B cell (primary cell): ENCODE data around the gene TEC.

Experiments
- EZH2 ChIP-seq: IDR thresholded peaks from 2 replicates; pipeline ENCODE4 v1.6.1; 2012; ENCODE audit warnings: borderline replicate concordance, low read depth, mild to moderate bottlenecking, moderate library complexity, low read length; ENCODE audit not compliant: insufficient read depth, poor library complexity, severe bottlenecking
- TF ChIP-seq, protein P1 (sequence below): fragments of 200-600 bp; IDR thresholded peaks from one replicate; pipeline ENCODE4 v1.8.0; 2022; ENCODE audit warnings: antibody characterized with exemption, mild to moderate bottlenecking

DNA sequence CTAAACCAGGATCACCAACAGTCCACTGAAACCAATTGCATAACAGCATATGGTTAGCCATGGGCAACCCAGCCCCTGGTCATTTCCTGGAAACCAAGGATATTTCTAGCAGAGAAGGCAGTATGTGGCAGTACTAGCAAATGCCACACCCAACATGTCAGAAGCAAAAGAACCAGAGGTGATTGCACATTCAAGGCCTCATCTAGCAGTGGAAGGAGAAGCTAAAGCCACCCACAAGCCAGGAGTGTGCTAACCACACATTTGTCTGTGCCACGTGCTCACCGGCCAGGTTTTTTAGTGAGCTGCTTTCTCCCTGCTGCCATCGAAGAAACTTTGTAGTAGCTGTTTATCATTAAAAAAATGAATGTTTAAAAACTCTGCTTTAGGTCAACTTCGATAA is 42.0 kb downstream of the TEC start:
- TF ChIP-seq, protein P1, sequence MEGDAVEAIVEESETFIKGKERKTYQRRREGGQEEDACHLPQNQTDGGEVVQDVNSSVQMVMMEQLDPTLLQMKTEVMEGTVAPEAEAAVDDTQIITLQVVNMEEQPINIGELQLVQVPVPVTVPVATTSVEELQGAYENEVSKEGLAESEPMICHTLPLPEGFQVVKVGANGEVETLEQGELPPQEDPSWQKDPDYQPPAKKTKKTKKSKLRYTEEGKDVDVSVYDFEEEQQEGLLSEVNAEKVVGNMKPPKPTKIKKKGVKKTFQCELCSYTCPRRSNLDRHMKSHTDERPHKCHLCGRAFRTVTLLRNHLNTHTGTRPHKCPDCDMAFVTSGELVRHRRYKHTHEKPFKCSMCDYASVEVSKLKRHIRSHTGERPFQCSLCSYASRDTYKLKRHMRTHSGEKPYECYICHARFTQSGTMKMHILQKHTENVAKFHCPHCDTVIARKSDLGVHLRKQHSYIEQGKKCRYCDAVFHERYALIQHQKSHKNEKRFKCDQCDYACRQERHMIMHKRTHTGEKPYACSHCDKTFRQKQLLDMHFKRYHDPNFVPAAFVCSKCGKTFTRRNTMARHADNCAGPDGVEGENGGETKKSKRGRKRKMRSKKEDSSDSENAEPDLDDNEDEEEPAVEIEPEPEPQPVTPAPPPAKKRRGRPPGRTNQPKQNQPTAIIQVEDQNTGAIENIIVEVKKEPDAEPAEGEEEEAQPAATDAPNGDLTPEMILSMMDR: no peak
- TF ChIP-seq EZH2: no peak
